Mesenchymal stem cell (in vitro differentiated cells and primary cell): ENCODE measurements around the gene KIAA1328.

ENCODE experiments used
- DNase-seq: peaks from one replicate; pipeline ENCODE4 v3.0.0-alpha.2; 2013
- H2AFZ ChIP-seq: one replicate; pipeline ENCODE4 v1.6.1; 2013; ENCODE audit warnings: low read depth, mild to moderate bottlenecking, control low read depth, inconsistent platforms, low read length, moderate library complexity
- H2AK5ac ChIP-seq: 2 replicates; pipeline ENCODE4 v1.6.1; 2013; ENCODE audit warnings: low read length, moderate library complexity, mild to moderate bottlenecking, inconsistent platforms; ENCODE audit not compliant: severe bottlenecking
- H2BK120ac ChIP-seq: one replicate; pipeline ENCODE4 v1.6.1; 2013; ENCODE audit warnings: low read depth, mild to moderate bottlenecking, inconsistent platforms, low read length, moderate library complexity
- H2BK12ac ChIP-seq, 2 experiments: one replicate each; pipeline ENCODE4 v1.6.1; 2013; ENCODE audit warnings: inconsistent platforms in 2 of 2, low read length in 2 of 2, mild to moderate bottlenecking in 2 of 2, moderate library complexity in 2 of 2, control low read depth in 1 of 2
- H2BK15ac ChIP-seq: one replicate; pipeline ENCODE4 v1.6.1; 2013; ENCODE audit warnings: mild to moderate bottlenecking, low read depth, inconsistent platforms; ENCODE audit not compliant: poor library complexity, severe bottlenecking
- H2BK5ac ChIP-seq: 2 replicates; pipeline ENCODE4 v1.6.1; 2013; ENCODE audit warnings: low read depth, mild to moderate bottlenecking, low read length, control low read depth, inconsistent platforms; ENCODE audit not compliant: poor library complexity, severe bottlenecking
- H3K14ac ChIP-seq, 2 experiments: one replicate each; pipeline ENCODE4 v1.6.1; 2013; ENCODE audit warnings: inconsistent platforms in 2 of 2, low read length in 2 of 2, control low read depth in 1 of 2, mild to moderate bottlenecking in 1 of 2, moderate library complexity in 1 of 2
- H3K18ac ChIP-seq, 2 experiments: one replicate each; pipeline ENCODE4 v1.6.1; 2013; ENCODE audit warnings: inconsistent platforms in 2 of 2, low read length in 2 of 2, control low read depth in 1 of 2, low read depth in 1 of 2, mild to moderate bottlenecking in 1 of 2
- H3K23ac ChIP-seq, 2 experiments: one replicate each; pipeline ENCODE4 v1.6.1; 2013; ENCODE audit warnings: inconsistent platforms in 2 of 2, low read length in 2 of 2, mild to moderate bottlenecking in 2 of 2, moderate library complexity in 2 of 2, control low read depth in 1 of 2
- H3K27ac ChIP-seq: 2 replicates; pipeline ENCODE4 v1.5.1; 2013; ENCODE audit warnings: mild to moderate bottlenecking, moderate library complexity, low read length, control low read depth, inconsistent platforms; ENCODE audit not compliant: poor library complexity, severe bottlenecking
- H3K27me3 ChIP-seq, 2 experiments: 2 replicates each; pipeline versions ENCODE4 v1.6.1 to v1.7.0; 2013; ENCODE audit warnings: low read length in 2 of 2, mild to moderate bottlenecking in 2 of 2, moderate library complexity in 2 of 2, control low read depth in 1 of 2, inconsistent platforms in 1 of 2; ENCODE audit not compliant: control insufficient read depth in 1 of 2, insufficient read depth in 1 of 2
- H3K36me3 ChIP-seq, 2 experiments: 2 replicates each; pipeline versions ENCODE4 v1.6.1 to v1.7.0; 2013; ENCODE audit warnings: low read length in 2 of 2, control low read depth in 1 of 2, inconsistent platforms in 1 of 2, low read depth in 1 of 2, mild to moderate bottlenecking in 1 of 2; ENCODE audit not compliant: insufficient read depth in 2 of 2, control insufficient read depth in 1 of 2
- H3K4ac ChIP-seq, 2 experiments: one replicate each; pipeline ENCODE4 v1.6.1; 2013; ENCODE audit warnings: inconsistent platforms in 2 of 2, low read length in 2 of 2, mild to moderate bottlenecking in 2 of 2, moderate library complexity in 2 of 2, control low read depth in 1 of 2, low read depth in 1 of 2
- H3K4me1 ChIP-seq: 2 replicates; pipeline ENCODE4 v1.6.1; 2013; ENCODE audit warnings: low read depth, low read length, control low read depth; ENCODE audit not compliant: control insufficient read depth, insufficient read depth
- H3K4me2 ChIP-seq: 2 replicates; pipeline ENCODE4 v1.6.1; 2013; ENCODE audit warnings: low read length, mild to moderate bottlenecking, inconsistent platforms; ENCODE audit not compliant: poor library complexity, severe bottlenecking
- H3K4me3 ChIP-seq, 2 experiments: 2 replicates each; pipeline versions ENCODE4 v1.5.1 to v1.7.0; 2013; ENCODE audit warnings: low read length in 2 of 2, mild to moderate bottlenecking in 2 of 2, control low read depth in 1 of 2, low read depth in 1 of 2; ENCODE audit not compliant: insufficient read depth in 1 of 2
- H3K79me1 ChIP-seq: replicated peaks from 2 replicates; pipeline ENCODE4 v1.6.1; 2013; ENCODE audit warnings: mild to moderate bottlenecking, control low read depth, low read length, inconsistent platforms; ENCODE audit not compliant: poor library complexity, severe bottlenecking
- H3K9ac ChIP-seq: 2 replicates; pipeline ENCODE4 v1.7.0; 2013; ENCODE audit warnings: mild to moderate bottlenecking, low read length, moderate library complexity
- H3K9me3 ChIP-seq: 2 replicates; pipeline ENCODE4 v1.7.0; 2013; ENCODE audit warnings: mild to moderate bottlenecking, low read length; ENCODE audit not compliant: control insufficient read depth
- H4K8ac ChIP-seq: one replicate; pipeline ENCODE4 v1.6.1; 2013; ENCODE audit warnings: inconsistent platforms, mild to moderate bottlenecking, low read length, moderate library complexity
- H4K91ac ChIP-seq: one replicate; pipeline ENCODE4 v1.6.1; 2013; ENCODE audit warnings: mild to moderate bottlenecking, low read length, inconsistent platforms
- WGBS: methylation state at CpG from one replicate; pipeline ENCODE4 v1.1.7; 2013; ENCODE audit warnings: mixed read lengths; 5-methylcytosine and 5-hydroxymethylcytosine counted together

The KIAA1328 gene

DNA sequence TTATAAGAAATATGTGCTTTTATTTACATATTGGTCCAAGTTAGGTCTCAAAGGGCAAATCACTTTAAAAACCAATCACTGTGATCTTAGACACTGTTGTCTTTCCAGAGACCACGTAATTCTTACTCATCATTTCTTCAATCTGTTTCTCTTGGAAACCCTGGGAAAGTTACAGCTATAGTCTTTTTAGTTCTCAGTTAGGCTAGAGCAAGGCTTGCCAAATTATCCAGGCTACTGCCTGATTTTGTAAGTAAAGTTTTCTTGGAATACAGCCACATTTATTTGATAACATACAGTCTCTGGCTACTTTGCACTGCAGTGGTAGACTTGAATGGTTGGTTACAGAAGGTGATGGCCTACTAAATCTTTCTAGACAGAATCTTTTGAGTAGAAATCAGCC lies 106.0 kb downstream of the KIAA1328 start:
- Histone ChIP-seq H2BK15ac (no peak overlapping the region), H3K4me2 (no peak overlapping the region), H3K14ac (no peak overlapping the region), H2BK120ac (no peak overlapping the region), H3K27ac (no peak overlapping the region), H2BK12ac (no peak overlapping the region), H4K8ac (no peak overlapping the region), H3K9ac (no peak overlapping the region), H2AK5ac (no peak overlapping the region), H3K79me1 (peaks cover 10% of the 10 kb centered on the region), H3K4ac (no peak overlapping the region), H3K23ac (no peak overlapping the region), H2BK5ac (no peak overlapping the region), H4K91ac (no peak overlapping the region), H2AFZ (no peak overlapping the region), H3K27me3 (no peaks in the 10 kb centered on the region), H3K18ac (no peak overlapping the region), H3K36me3 (peaks cover 0 to 7% of the 10 kb centered on the region in 2 experiments), H3K9me3 (peaks cover 12% of the 10 kb centered on the region), H3K4me3 (no peak overlapping the region), H3K4me1 (no peaks in the 10 kb centered on the region)
- 100% methylated on average over 1 of the region's 1 CpG for WGBS
- peak; percentile 24 for DNase-seq

DNA sequence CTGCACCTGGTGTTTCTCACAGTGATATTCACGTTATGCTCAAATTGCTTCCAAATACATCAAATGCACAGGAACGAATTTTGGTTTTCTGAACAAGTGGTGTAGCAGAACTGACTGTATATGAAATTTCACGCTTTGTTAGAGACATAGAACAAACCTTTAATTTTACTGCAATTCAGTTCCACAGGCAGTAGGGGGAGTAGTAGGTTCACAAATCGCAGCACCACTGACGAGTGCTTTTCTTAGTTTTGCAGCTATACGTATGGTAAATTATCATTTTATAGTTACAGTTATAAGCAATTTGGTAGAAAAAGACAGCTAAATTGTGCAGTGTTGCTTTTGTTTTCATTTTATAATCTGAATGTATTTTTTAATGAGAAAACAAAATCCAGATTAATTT lies 113.3 kb downstream of the KIAA1328 start:
- Histone ChIP-seq H3K4me1 (no peaks in the 10 kb centered on the region), H2AK5ac (no peak overlapping the region), H3K79me1 (peaks cover 3% of the 10 kb centered on the region), H3K4ac (no peak overlapping the region), H3K14ac (no peak overlapping the region), H3K9me3 (peaks cover 12% of the 10 kb centered on the region), H2AFZ (no peak overlapping the region), H3K9ac (no peak overlapping the region), H2BK12ac (no peak overlapping the region), H2BK120ac (no peak overlapping the region), H2BK5ac (no peak overlapping the region), H3K36me3 (no peaks in the 10 kb centered on the region), H3K4me3 (no peak overlapping the region), H3K18ac (no peak overlapping the region), H4K91ac (no peak overlapping the region), H3K27ac (no peak overlapping the region), H3K4me2 (no peak overlapping the region), H3K23ac (no peak overlapping the region), H3K27me3 (no peaks in the 10 kb centered on the region), H2BK15ac (no peak overlapping the region), H4K8ac (no peak overlapping the region)
- DNase-seq, result peak; percentile 48
- no CpG with 5 or more reads among the region's 6 CpGs for WGBS

DNA sequence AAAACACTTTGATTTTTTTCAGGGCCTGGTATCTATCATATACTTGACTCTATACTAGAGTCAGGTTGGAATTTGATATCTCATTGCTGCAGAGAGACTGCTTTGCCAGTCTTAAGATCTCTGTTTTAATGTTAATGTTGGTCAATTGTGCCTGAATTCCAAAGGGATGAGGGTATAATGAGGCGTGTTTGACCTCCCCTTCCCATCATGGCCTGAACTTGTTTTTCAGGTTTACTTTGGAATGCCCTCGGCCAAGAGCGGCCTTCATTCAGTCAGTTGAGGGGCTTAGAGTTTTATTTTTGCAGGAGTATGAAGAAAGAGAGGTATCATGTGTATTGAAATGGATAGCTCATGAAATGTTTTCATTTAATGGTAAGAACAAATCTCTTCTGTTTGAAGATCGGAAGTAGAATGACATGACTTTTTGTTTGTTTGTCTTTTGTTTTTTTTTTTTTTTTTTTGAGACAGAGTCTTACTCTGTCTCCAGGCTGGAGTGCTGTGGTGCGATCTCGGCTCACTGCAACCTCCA lies 119.0 kb downstream of the KIAA1328 start:
- no peak overlapping the region for H2AK5ac ChIP-seq
- 86% methylated on average over 4 of the region's 6 CpGs for WGBS
- no peak overlapping the region for H3K9ac ChIP-seq
- no peak overlapping the region for H3K4me3 ChIP-seq
- H3K4me2 ChIP-seq, result no peak overlapping the region
- no peaks in the 10 kb centered on the region for H3K79me1 ChIP-seq
- no peak overlapping the region for H3K4ac ChIP-seq
- H3K4me1 ChIP-seq, result no peaks in the 10 kb centered on the region
- H3K36me3 ChIP-seq, result no peaks in the 10 kb centered on the region
- no peak overlapping the region for H4K91ac ChIP-seq
- no peak overlapping the region for H4K8ac ChIP-seq
- H2BK12ac ChIP-seq, result no peak overlapping the region
- no peaks in the 10 kb centered on the region for H3K27me3 ChIP-seq
- H3K18ac ChIP-seq, result no peak overlapping the region
- H3K27ac ChIP-seq, result no peak overlapping the region
- no peak overlapping the region for H2BK5ac ChIP-seq
- no peak for DNase-seq
- H3K23ac ChIP-seq, result no peak overlapping the region
- H2BK15ac ChIP-seq, result no peak overlapping the region
- no peak overlapping the region for H3K14ac ChIP-seq
- H3K9me3 ChIP-seq, result no peaks in the 10 kb centered on the region
- no peak overlapping the region for H2BK120ac ChIP-seq
- no peak overlapping the region for H2AFZ ChIP-seq

DNA sequence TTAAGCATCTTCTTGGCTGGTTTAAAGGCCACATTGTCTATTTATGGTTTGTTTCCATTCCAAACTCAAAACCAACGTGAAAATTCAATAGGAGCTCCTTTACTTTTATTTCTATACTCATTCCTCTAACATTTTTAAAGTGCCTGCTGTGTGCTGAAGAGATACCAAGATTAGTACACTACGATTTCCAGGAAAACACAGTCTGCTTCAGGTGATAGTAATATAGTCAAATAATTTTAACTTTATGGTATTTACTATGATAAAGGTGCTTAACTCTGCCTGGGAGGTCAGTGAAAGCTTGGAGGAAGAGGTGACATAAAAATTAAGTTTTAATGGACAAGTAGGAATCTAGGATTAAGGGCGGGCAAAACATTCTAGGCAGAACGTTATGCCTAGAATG lies 121.4 kb downstream of the KIAA1328 start:
- Histone ChIP-seq H3K4ac (no peak overlapping the region), H3K9ac (no peak overlapping the region), H4K91ac (no peak overlapping the region), H3K14ac (no peak overlapping the region), H3K36me3 (no peaks in the 10 kb centered on the region), H2BK15ac (no peak overlapping the region), H2AK5ac (no peak overlapping the region), H2BK5ac (no peak overlapping the region), H2BK12ac (no peak overlapping the region), H3K9me3 (no peaks in the 10 kb centered on the region), H3K27me3 (no peaks in the 10 kb centered on the region), H3K4me1 (no peaks in the 10 kb centered on the region), H3K4me3 (no peak overlapping the region), H4K8ac (no peak overlapping the region), H3K23ac (no peak overlapping the region), H3K79me1 (no peaks in the 10 kb centered on the region), H3K18ac (no peak overlapping the region), H3K4me2 (no peak overlapping the region), H2AFZ (no peak overlapping the region), H2BK120ac (no peak overlapping the region), H3K27ac (no peak overlapping the region)
- no peak for DNase-seq
- WGBS, result 51% methylated on average over 3 of the region's 4 CpGs
